ENCODE data around the gene CDAN1. TPM values are rescaled to one million over a fixed set of nuclear protein-coding genes. Genes with fewer than 3 reads are reported as not detected.
A peak's percentile ranks its signal among the peaks of the same experiment; 100 is the strongest.

Gene CDAN1
- total and polyA plus RNA-seq, 2 donors (not counting 1 experiment from before 2014, with no cell fraction given): 3.0 to 8.9 TPM

GRCh38 chr15:42741710-42742109, 4.8 kb upstream of the CDAN1 start:
- Histone ChIP-seq H4K20me1 (ENCODE audit: control insufficient read depth, extremely low read depth, insufficient read depth, low read length) (no peaks in the 10 kb centered on the region), H3K4me2 (ENCODE audit: extremely low read depth, insufficient read depth, low read length) (no peak overlapping the region), H2AFZ (ENCODE audit: low read length) (no peak overlapping the region), H3K79me2 (ENCODE audit: control insufficient read depth, insufficient read depth, low read length) (no peaks in the 10 kb centered on the region), H3K36me3 (ENCODE audit: control insufficient read depth, insufficient read depth, low read length) (no peaks in the 10 kb centered on the region), H3K27ac (ENCODE audit: insufficient read depth, low read length) (no peak overlapping the region), H3K27me3 (ENCODE audit: control insufficient read depth, insufficient read depth, low read length) (no peaks in the 10 kb centered on the region), H3K9ac (ENCODE audit: insufficient read depth, low read length) (no peak overlapping the region), H3K4me3 (replicated peaks in 1 of 4; ENCODE audit: control extremely low read depth in 1 of 4, insufficient read depth in 1 of 4, low read depth in 3 of 4, low read length in 4 of 4) (no peak overlapping the region), H3K4me1 (ENCODE audit: control insufficient read depth, extremely low read depth, insufficient read depth, low read length) (no peaks in the 10 kb centered on the region), H3K9me3 (ENCODE audit: control insufficient read depth, insufficient read depth, low read depth, low read length) (no peaks in the 10 kb centered on the region)
- TF ChIP-seq CTCF (conservative IDR thresholded peaks at IDR 0.05 in 1 of 2, IDR thresholded peaks at IDR 0.05 in 1 of 2; ENCODE audit: low read depth in 1 of 2, low read length in 2 of 2): no peak
- TF ChIP-seq EZH2 (IDR thresholded peaks at IDR 0.05; ENCODE audit: low read length, missing control alignments): no peak
- no peak for DNase-seq (ENCODE audit: low read depth in 2 of 2)

GRCh38 chr15:42737529-42738328, 801 bp upstream of the CDAN1 start:
- Histone ChIP-seq H3K4me2 (ENCODE audit: extremely low read depth, insufficient read depth, low read length) (peak overlapping the region; percentile 73), H3K9ac (ENCODE audit: insufficient read depth, low read length) (peak overlapping the region; percentile 71), H3K9me3 (ENCODE audit: control insufficient read depth, insufficient read depth, low read depth, low read length) (no peaks in the 10 kb centered on the region), H3K4me1 (ENCODE audit: control insufficient read depth, extremely low read depth, insufficient read depth, low read length) (peaks cover 3% of the 10 kb centered on the region), H3K27ac (ENCODE audit: insufficient read depth, low read length) (peak overlapping the region; percentile 70), H3K27me3 (ENCODE audit: control insufficient read depth, insufficient read depth, low read length) (no peaks in the 10 kb centered on the region), H3K79me2 (ENCODE audit: control insufficient read depth, insufficient read depth, low read length) (peaks cover 6% of the 10 kb centered on the region), H3K4me3 (replicated peaks in 1 of 4; ENCODE audit: control extremely low read depth in 1 of 4, insufficient read depth in 1 of 4, low read depth in 3 of 4, low read length in 4 of 4) (peak overlapping the region; percentile 42 to 66 (median 52)), H2AFZ (ENCODE audit: low read length) (peak overlapping the region; percentile 45), H4K20me1 (ENCODE audit: control insufficient read depth, extremely low read depth, insufficient read depth, low read length) (no peaks in the 10 kb centered on the region), H3K36me3 (ENCODE audit: control insufficient read depth, insufficient read depth, low read length) (peaks cover 11% of the 10 kb centered on the region)
- TF ChIP-seq EZH2 (IDR thresholded peaks at IDR 0.05; ENCODE audit: low read length, missing control alignments) (no peak), CTCF (conservative IDR thresholded peaks at IDR 0.05 in 1 of 2, IDR thresholded peaks at IDR 0.05 in 1 of 2; ENCODE audit: low read depth in 1 of 2, low read length in 2 of 2) (no peak)
- DNase-seq (ENCODE audit: low read depth in 2 of 2): no peak

- TF ChIP-seq EZH2 (IDR thresholded peaks at IDR 0.05; ENCODE audit: low read length, missing control alignments) (no peak), CTCF (conservative IDR thresholded peaks at IDR 0.05 in 1 of 2, IDR thresholded peaks at IDR 0.05 in 1 of 2; ENCODE audit: low read depth in 1 of 2, low read length in 2 of 2) (no peak)
- Histone ChIP-seq H3K4me2 (ENCODE audit: extremely low read depth, insufficient read depth, low read length) (peak overlapping the region; percentile 94), H3K9me3 (ENCODE audit: control insufficient read depth, insufficient read depth, low read depth, low read length) (no peaks in the 10 kb centered on the region), H3K36me3 (ENCODE audit: control insufficient read depth, insufficient read depth, low read length) (peaks cover 18% of the 10 kb centered on the region), H3K9ac (ENCODE audit: insufficient read depth, low read length) (peak overlapping the region; percentile 71), H3K4me3 (replicated peaks in 1 of 4; ENCODE audit: control extremely low read depth in 1 of 4, insufficient read depth in 1 of 4, low read depth in 3 of 4, low read length in 4 of 4) (peak overlapping the region; percentile 69 to 82 (median 72)), H2AFZ (ENCODE audit: low read length) (peak overlapping the region; percentile 41), H3K27ac (ENCODE audit: insufficient read depth, low read length) (peak overlapping the region; percentile 56), H4K20me1 (ENCODE audit: control insufficient read depth, extremely low read depth, insufficient read depth, low read length) (no peaks in the 10 kb centered on the region), H3K79me2 (ENCODE audit: control insufficient read depth, insufficient read depth, low read length) (peaks cover 6% of the 10 kb centered on the region), H3K27me3 (ENCODE audit: control insufficient read depth, insufficient read depth, low read length) (no peaks in the 10 kb centered on the region), H3K4me1 (ENCODE audit: control insufficient read depth, extremely low read depth, insufficient read depth, low read length) (peaks cover 3% of the 10 kb centered on the region)
- DNase-seq (ENCODE audit: low read depth in 2 of 2): peak; percentile 7 to 12
Measured at GRCh38 chr15:42736178-42736792, 643 bp downstream of the CDAN1 start.
